Fibroblast of mammary gland (primary cell): Measurements from ENCODE around the gene INHBB.

Source experiments
- DNase-seq: peaks from one replicate; pipeline ENCODE4 v3.0.0-alpha.2; 2010; ENCODE audit warnings: low read depth
- H3K4me3 ChIP-seq: 2 replicates; pipeline ENCODE4 v1.5.1; 2011; ENCODE audit warnings: low read depth, mild to moderate bottlenecking, low read length, moderate library complexity; ENCODE audit not compliant: control insufficient read depth
- CTCF ChIP-seq: conservative IDR thresholded peaks from 2 replicates; pipeline ENCODE4 v1.5.1; 2011; ENCODE audit warnings: low read depth, low read length, inconsistent platforms; ENCODE audit not compliant: control insufficient read depth, insufficient read depth

Gene INHBB

GRCh38 chr2:120302301-120302700 lies 43.6 kb upstream of the INHBB start:
- DNase-seq, result no peak

GRCh38 chr2:120303177-120303576 lies 42.8 kb upstream of the INHBB start:
- DNase-seq, result no peak
- H3K4me3 ChIP-seq, result no peak overlapping the region
- TF ChIP-seq CTCF, result no peak

More at GRCh38 chr2:120302301-120302700, 43.6 kb upstream of the INHBB start:
- H3K4me3 ChIP-seq, result no peak overlapping the region
- TF ChIP-seq CTCF, result no peak

- H3K4me3 ChIP-seq, result no peak overlapping the region
- no peak for DNase-seq
- TF ChIP-seq CTCF, result peak; percentile 27
These were observed 40.6 kb upstream of the INHBB start for GRCh38 chr2:120305296-120305695.

- no peak for DNase-seq
- H3K4me3 ChIP-seq, result no peak overlapping the region
These were observed 39.9 kb upstream of the INHBB start for GRCh38 chr2:120305937-120306490.

GRCh38 chr2:120307482-120307881 lies 38.5 kb upstream of the INHBB start:
- DNase-seq, result no peak
- no peak for TF ChIP-seq CTCF
- H3K4me3 ChIP-seq, result no peak overlapping the region

More at GRCh38 chr2:120305937-120306490, 39.9 kb upstream of the INHBB start:
- no peak for TF ChIP-seq CTCF

- DNase-seq, result peak; percentile 62
- no peak overlapping the region for H3K4me3 ChIP-seq
- no peak for TF ChIP-seq CTCF
These were observed 37.7 kb upstream of the INHBB start for GRCh38 chr2:120308038-120308910.
